B cell (primary cell): ENCODE results near the gene IL17REL. TPM values are rescaled to one million over a fixed set of nuclear protein-coding genes. Genes with fewer than 3 reads are reported as not detected.

Experiments
- ATAC-seq: fragments of 200-7000 bp; cut with Tn5 transposase; one replicate; pipeline ENCODE4 v1.10.0; 2021; ENCODE audit warnings: low read depth, mild to moderate bottlenecking, moderate number of reproducible peaks, moderate library complexity
- CTCF ChIA-PET: fragments of 350-600 bp; sonication (Branson Sonifier 250); formaldehyde crosslinking; loops from one replicate; lab custom pipeline; 2021; ENCODE audit warnings: antibody characterized with exemption, inconsistent platforms; lab: Charles Lee
- POLR2A ChIA-PET: fragments of 350-600 bp; sonication (Branson Sonifier 250); formaldehyde crosslinking; loops from one replicate; lab custom pipeline; 2021; ENCODE audit warnings: antibody characterized with exemption; lab: Charles Lee
- DNase-seq: peaks from one replicate; pipeline ENCODE4 v3.0.0; 2013
- H2AFZ ChIP-seq: 2 replicates; pipeline ENCODE4 v1.6.1; 2012; ENCODE audit warnings: mild to moderate bottlenecking, low read depth, low read length; ENCODE audit not compliant: insufficient read depth, poor library complexity, severe bottlenecking
- H3K27ac ChIP-seq, 2 donors: 1 replicate in 1 of 2; 2 replicates in 1 of 2; pipeline ENCODE4 v1.5.1; 2012 to 2013; ENCODE audit warnings: low read length in 2 of 2, mild to moderate bottlenecking in 2 of 2, moderate library complexity in 1 of 2
- H3K27me3 ChIP-seq, 4 experiments: fragments of 200-600 bp in 1 of 4; sonication (generic) in 1 of 4; replicated peaks in 1 of 4; 1 replicate in 2 of 4; 2 replicates in 2 of 4; pipeline versions ENCODE4 v1.6.1 to v1.7.0; 2013 to 2016; ENCODE audit warnings: low read length in 3 of 4, mild to moderate bottlenecking in 2 of 4, mixed read lengths in 1 of 4, moderate library complexity in 1 of 4; ENCODE audit not compliant: insufficient read depth in 4 of 4, control insufficient read depth in 3 of 4; ENCODE audit errors: control extremely low read depth in 1 of 4
- H3K36me3 ChIP-seq, 2 experiments: replicated peaks in 1 of 2; 1 replicate in 1 of 2; 2 replicates in 1 of 2; pipeline versions ENCODE4 v1.6.1 to v1.7.1; 2013; ENCODE audit warnings: low read length in 1 of 2; ENCODE audit not compliant: insufficient read depth in 2 of 2, control insufficient read depth in 1 of 2; ENCODE audit errors: control extremely low read depth in 1 of 2, extremely low read depth in 1 of 2
- H3K4me1 ChIP-seq, 2 donors: fragments of 200-600 bp in 1 of 2; sonication (generic) in 1 of 2; 1 replicate in 1 of 2; 2 replicates in 1 of 2; pipeline versions ENCODE4 v1.5.1 to v1.6.1; 2013 to 2017; ENCODE audit warnings: low read length in 2 of 2; ENCODE audit not compliant: control insufficient read depth in 2 of 2, insufficient read depth in 2 of 2
- H3K4me2 ChIP-seq: replicated peaks from 2 replicates; pipeline ENCODE3; 2012; ENCODE audit warnings: mild to moderate bottlenecking, low read depth, low read length; ENCODE audit not compliant: poor library complexity, severe bottlenecking
- H3K4me3 ChIP-seq, 5 experiments: fragments of 200-600 bp in 1 of 5; sonication (generic) in 1 of 5; 1 replicate in 3 of 5; 2 replicates in 2 of 5; pipeline versions ENCODE4 v1.5.1 to v1.7.0; 2011 to 2016; ENCODE audit warnings: low read length in 4 of 5, mild to moderate bottlenecking in 4 of 5, low read depth in 2 of 5, control low read depth in 1 of 5, moderate library complexity in 1 of 5; ENCODE audit not compliant: insufficient read depth in 1 of 5; ENCODE audit errors: control extremely low read depth in 1 of 5, extremely low read depth in 1 of 5
- H3K79me2 ChIP-seq: fragments of 200-600 bp; sonication (generic); one replicate; pipeline ENCODE4 v1.6.0; 2016; ENCODE audit warnings: low read length; ENCODE audit not compliant: control insufficient read depth, insufficient read depth
- H3K9ac ChIP-seq: fragments of 200-600 bp; sonication (generic); 2 replicates; pipeline ENCODE4 v1.6.1; 2017; ENCODE audit warnings: mild to moderate bottlenecking, low read length, moderate library complexity
- H3K9me3 ChIP-seq, 3 donors: one replicate each; pipeline versions ENCODE4 v1.6.1 to v1.7.1; 2013; ENCODE audit warnings: low read length in 2 of 3; ENCODE audit not compliant: control insufficient read depth in 2 of 3, insufficient read depth in 1 of 3; ENCODE audit errors: control extremely low read depth in 1 of 3
- H4K20me1 ChIP-seq: 2 replicates; pipeline ENCODE4 v1.6.0; 2012; ENCODE audit warnings: mild to moderate bottlenecking, low read length; ENCODE audit not compliant: insufficient read depth, control insufficient read depth, poor library complexity, severe bottlenecking
- H3K27ac Mint-ChIP-seq: one replicate; pipeline ENCODE4 v1.8.0; 2021; ENCODE audit warnings: mixed read lengths
- H3K27me3 Mint-ChIP-seq: one replicate; pipeline ENCODE4 v1.8.0; 2021; ENCODE audit warnings: mixed read lengths
- H3K4me1 Mint-ChIP-seq: one replicate; pipeline ENCODE4 v1.8.0; 2021; ENCODE audit warnings: mixed read lengths
- H3K4me3 Mint-ChIP-seq: one replicate; pipeline ENCODE4 v1.8.0; 2021; ENCODE audit warnings: mixed read lengths
- H3K9me3 Mint-ChIP-seq: one replicate; pipeline ENCODE4 v1.8.0; 2022; ENCODE audit warnings: mixed read lengths; ENCODE audit not compliant: insufficient read depth
- EZH2 ChIP-seq: IDR thresholded peaks from 2 replicates; pipeline ENCODE4 v1.6.1; 2012; ENCODE audit warnings: borderline replicate concordance, low read depth, mild to moderate bottlenecking, moderate library complexity, low read length; ENCODE audit not compliant: insufficient read depth, poor library complexity, severe bottlenecking
- WGBS: methylation state at CpG from one replicate; pipeline ENCODE4 v1.1.5; 2013; ENCODE audit warnings: missing lambda C conversion rate; ENCODE audit not compliant: insufficient coverage; 5-methylcytosine and 5-hydroxymethylcytosine counted together
- intact Hi-C: fragments of 100-400 bp; cut with micrococcal nuclease; formaldehyde crosslinking; loops from one replicate; pipeline ENCODE4 v1.10.0; 2022
- polyA plus RNA-seq: library from polyadenylated mRNA; depleted of rRNA; stranded (reverse); fragments of >200 nt; gene quantifications from 2 replicates; pipeline ENCODE4 v1.2.3, GENCODE V29; 2012
- total RNA-seq, 2 donors: library from RNA; stranded (reverse); fragments of 120-200 nt in 1 of 2; gene quantifications; 1 replicate in 1 of 2; 2 replicates in 1 of 2; pipeline versions ENCODE4 v1.2.3 to v1.2.4, GENCODE V29; 2013 to 2022
- TF ChIP-seq, protein P1 (sequence below): fragments of 200-600 bp; IDR thresholded peaks from one replicate; pipeline ENCODE4 v1.8.0; 2022; ENCODE audit warnings: antibody characterized with exemption, mild to moderate bottlenecking

The IL17REL gene
- total and polyA plus RNA-seq, 2 donors (not counting 1 experiment from before 2014, with no cell fraction given), result 0.09 to 0.10 TPM

DNA sequence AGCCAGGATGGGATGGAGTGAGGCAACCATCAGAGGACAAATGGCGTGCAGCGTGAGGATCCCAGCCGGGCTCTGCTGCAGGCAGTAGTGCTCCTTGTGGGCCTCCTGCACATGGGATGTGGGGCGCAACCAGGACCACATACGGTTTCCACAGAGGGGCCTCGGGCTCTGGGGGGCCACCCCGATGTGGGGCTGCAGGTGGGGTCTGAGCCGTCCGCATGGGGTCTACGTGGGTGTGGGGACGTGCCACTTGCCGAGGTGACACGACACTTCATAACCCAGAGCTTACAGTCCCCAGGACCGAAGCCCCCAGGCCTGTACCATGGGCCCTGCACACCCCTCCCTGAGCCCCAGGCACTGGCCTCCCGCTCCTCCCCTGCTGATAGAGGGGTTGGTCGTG, 34.8 kb upstream of the IL17REL start:
- WGBS, result 98% methylated on average over 14 of the region's 16 CpGs
- ATAC-seq (no peak), DNase-seq (no peak)
- ChIA-PET POLR2A (no interaction called here), CTCF (no interaction called here)
- no peak overlapping the region for H3K4me2 ChIP-seq
- no peaks in the 10 kb centered on the region for H4K20me1 ChIP-seq
- intact Hi-C loops, result no loop called here
- H2AFZ ChIP-seq, result no peak overlapping the region
- peaks cover 0 to 19% (median 0%) of the 10 kb centered on the region in 4 experiments for H3K27me3 ChIP-seq
- Mint-ChIP-seq H3K27me3 (peaks cover 26% of the 10 kb centered on the region), H3K9me3 (no peaks in the 10 kb centered on the region), H3K4me1 (no peaks in the 10 kb centered on the region), H3K27ac (no peak overlapping the region), H3K4me3 (no peak overlapping the region)
- H3K4me3 ChIP-seq, result no peak overlapping the region
- H3K9me3 ChIP-seq, result peaks cover 0 to 10% (median 0%) of the 10 kb centered on the region in 3 donors
- no peaks in the 10 kb centered on the region for H3K79me2 ChIP-seq
- no peak for TF ChIP-seq EZH2
- TF ChIP-seq, protein P1, sequence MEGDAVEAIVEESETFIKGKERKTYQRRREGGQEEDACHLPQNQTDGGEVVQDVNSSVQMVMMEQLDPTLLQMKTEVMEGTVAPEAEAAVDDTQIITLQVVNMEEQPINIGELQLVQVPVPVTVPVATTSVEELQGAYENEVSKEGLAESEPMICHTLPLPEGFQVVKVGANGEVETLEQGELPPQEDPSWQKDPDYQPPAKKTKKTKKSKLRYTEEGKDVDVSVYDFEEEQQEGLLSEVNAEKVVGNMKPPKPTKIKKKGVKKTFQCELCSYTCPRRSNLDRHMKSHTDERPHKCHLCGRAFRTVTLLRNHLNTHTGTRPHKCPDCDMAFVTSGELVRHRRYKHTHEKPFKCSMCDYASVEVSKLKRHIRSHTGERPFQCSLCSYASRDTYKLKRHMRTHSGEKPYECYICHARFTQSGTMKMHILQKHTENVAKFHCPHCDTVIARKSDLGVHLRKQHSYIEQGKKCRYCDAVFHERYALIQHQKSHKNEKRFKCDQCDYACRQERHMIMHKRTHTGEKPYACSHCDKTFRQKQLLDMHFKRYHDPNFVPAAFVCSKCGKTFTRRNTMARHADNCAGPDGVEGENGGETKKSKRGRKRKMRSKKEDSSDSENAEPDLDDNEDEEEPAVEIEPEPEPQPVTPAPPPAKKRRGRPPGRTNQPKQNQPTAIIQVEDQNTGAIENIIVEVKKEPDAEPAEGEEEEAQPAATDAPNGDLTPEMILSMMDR, result no peak
- no peak overlapping the region for H3K27ac ChIP-seq
- H3K36me3 ChIP-seq, result no peaks in the 10 kb centered on the region
- H3K4me1 ChIP-seq, result no peaks in the 10 kb centered on the region
- no peak overlapping the region for H3K9ac ChIP-seq

DNA sequence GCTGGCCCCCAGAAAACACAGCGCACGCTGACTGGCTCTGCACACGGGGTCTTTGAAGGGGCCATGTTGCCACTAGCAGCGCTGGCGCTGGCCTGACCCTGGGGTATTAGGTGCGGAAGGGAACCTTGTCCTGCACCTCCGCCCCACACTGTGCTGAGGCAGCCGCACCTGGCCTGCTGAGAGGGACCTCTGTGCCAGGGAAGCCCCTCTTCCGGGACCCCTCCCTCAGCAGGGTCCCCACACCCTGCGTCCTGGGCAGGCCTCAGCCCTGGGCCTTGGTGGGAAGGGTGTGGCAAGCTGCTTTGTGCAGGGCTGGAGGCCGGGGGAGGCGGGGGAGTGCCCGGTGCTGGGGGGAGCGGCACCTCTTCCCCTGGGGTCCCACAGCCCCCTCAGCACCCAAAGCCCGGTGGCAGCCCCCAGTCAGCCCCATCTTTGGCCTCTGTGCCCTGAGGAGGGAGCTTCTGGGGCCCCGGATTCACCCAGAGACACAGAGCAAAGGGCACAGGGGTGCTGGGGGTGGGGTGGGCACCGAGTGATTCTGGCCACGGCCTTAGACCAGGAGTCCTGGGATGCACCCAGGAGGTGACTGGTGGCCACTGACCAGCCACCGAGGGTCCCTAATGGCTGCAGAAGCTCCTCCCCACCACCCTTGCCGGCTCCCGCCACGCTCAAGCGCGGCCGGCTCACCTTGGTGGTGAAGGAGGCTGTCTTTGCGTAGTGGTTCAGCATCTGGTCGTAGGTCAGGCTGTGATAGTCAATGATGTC, 34.1 kb upstream of the IL17REL start:
- no peaks in the 10 kb centered on the region for H3K9me3 Mint-ChIP-seq
- Histone ChIP-seq H3K36me3 (no peaks in the 10 kb centered on the region), H3K27me3 (peaks cover 0 to 15% (median 0%) of the 10 kb centered on the region in 4 experiments), H3K9ac (no peak overlapping the region), H3K79me2 (no peaks in the 10 kb centered on the region), H3K4me1 (no peaks in the 10 kb centered on the region), H4K20me1 (no peaks in the 10 kb centered on the region), H3K4me2 (no peak overlapping the region), H3K9me3 (peaks cover 0 to 5% (median 0%) of the 10 kb centered on the region in 3 donors), H2AFZ (no peak overlapping the region), H3K27ac (no peak overlapping the region), H3K4me3 (no peak overlapping the region)
- H3K4me3 Mint-ChIP-seq, result no peak overlapping the region
- POLR2A ChIA-PET, result no interaction called here
- H3K27ac Mint-ChIP-seq, result no peak overlapping the region
- H3K4me1 Mint-ChIP-seq, result no peaks in the 10 kb centered on the region
- CTCF ChIA-PET, result no interaction called here
- WGBS, result 96% methylated on average over 10 of the region's 27 CpGs
- ATAC-seq (no peak), DNase-seq (no peak)
- intact Hi-C loops, result no loop called here
- TF ChIP-seq EZH2, result no peak
- TF ChIP-seq, protein P1, result no peak
- H3K27me3 Mint-ChIP-seq, result peaks cover 21% of the 10 kb centered on the region
